ENCODE data around the gene HEY2.

DNA sequence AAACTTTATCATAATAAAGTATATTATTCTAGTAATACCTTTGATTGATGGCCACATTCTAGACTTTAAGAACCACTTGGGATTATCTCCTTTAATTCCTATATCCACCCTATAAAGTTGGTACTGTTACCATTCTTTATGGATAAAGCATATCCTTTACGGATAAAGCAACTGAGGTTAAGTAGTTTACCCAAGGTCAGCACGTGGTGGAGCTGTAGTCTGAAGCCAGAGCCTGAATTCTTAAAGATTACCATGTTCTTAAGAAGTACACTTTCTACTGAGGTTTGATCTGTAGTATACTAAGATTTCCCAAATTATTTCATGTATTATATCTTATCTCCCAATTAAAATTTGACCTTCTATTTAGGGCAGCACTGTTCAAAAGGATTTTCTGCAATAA is 38.4 kb downstream of the HEY2 start:
- TF ChIP-seq, protein P1, sequence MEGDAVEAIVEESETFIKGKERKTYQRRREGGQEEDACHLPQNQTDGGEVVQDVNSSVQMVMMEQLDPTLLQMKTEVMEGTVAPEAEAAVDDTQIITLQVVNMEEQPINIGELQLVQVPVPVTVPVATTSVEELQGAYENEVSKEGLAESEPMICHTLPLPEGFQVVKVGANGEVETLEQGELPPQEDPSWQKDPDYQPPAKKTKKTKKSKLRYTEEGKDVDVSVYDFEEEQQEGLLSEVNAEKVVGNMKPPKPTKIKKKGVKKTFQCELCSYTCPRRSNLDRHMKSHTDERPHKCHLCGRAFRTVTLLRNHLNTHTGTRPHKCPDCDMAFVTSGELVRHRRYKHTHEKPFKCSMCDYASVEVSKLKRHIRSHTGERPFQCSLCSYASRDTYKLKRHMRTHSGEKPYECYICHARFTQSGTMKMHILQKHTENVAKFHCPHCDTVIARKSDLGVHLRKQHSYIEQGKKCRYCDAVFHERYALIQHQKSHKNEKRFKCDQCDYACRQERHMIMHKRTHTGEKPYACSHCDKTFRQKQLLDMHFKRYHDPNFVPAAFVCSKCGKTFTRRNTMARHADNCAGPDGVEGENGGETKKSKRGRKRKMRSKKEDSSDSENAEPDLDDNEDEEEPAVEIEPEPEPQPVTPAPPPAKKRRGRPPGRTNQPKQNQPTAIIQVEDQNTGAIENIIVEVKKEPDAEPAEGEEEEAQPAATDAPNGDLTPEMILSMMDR (IDR thresholded peaks at IDR 0.05), result peak in 2 of 6 experiments; percentile 8 to 22
- no peak for TF ChIP-seq POLR2A (IDR thresholded peaks at IDR 0.05)

Data from thyroid gland (tissue), 4 donors.